Tibial nerve (tissue), 4 donors: ENCODE data around the gene TMEM120A.

ENCODE experiments used
- CTCF ChIP-seq, 5 experiments: fragments of 200-600 bp in 3 of 5; fragments of 450-650 bp in 2 of 5; sonication (generic) in 3 of 5; IDR thresholded peaks; one replicate each; pipeline ENCODE4 v1.5.1; 2016 to 2019; ENCODE audit warnings: antibody characterized with exemption in 5 of 5, mild to moderate bottlenecking in 3 of 5, moderate library complexity in 2 of 5
- EP300 ChIP-seq, 2 donors: sonication (generic); formaldehyde crosslinking; IDR thresholded peaks; one replicate each; pipeline ENCODE4 v1.6.1; 2017; ENCODE audit warnings: antibody characterized with exemption in 2 of 2, mild to moderate bottlenecking in 1 of 2
- POLR2A ChIP-seq, 2 donors: fragments of 450-650 bp; IDR thresholded peaks; one replicate each; pipeline ENCODE4 v1.6.1; 2017; ENCODE audit warnings: antibody characterized with exemption in 2 of 2, mild to moderate bottlenecking in 2 of 2, moderate library complexity in 2 of 2

GRCh38 chr7:76002139-76002538 is 7.7 kb upstream of the TMEM120A start:
- TF ChIP-seq CTCF (IDR thresholded peaks at IDR 0.05) = no peak
- no peak for TF ChIP-seq POLR2A (IDR thresholded peaks at IDR 0.05)
- no peak for TF ChIP-seq EP300 (IDR thresholded peaks at IDR 0.05)
